HG03432 (cell line): Measurements from ENCODE around the gene HAL.

ENCODE experiments used
- ATAC-seq: cut with Tn5 transposase; IDR thresholded peaks from one replicate; pipeline ENCODE4 v1.9.1; 2021; ENCODE audit warnings: mild to moderate bottlenecking, moderate library complexity; ENCODE audit not compliant: unreplicated experiment

The HAL gene, protein sequence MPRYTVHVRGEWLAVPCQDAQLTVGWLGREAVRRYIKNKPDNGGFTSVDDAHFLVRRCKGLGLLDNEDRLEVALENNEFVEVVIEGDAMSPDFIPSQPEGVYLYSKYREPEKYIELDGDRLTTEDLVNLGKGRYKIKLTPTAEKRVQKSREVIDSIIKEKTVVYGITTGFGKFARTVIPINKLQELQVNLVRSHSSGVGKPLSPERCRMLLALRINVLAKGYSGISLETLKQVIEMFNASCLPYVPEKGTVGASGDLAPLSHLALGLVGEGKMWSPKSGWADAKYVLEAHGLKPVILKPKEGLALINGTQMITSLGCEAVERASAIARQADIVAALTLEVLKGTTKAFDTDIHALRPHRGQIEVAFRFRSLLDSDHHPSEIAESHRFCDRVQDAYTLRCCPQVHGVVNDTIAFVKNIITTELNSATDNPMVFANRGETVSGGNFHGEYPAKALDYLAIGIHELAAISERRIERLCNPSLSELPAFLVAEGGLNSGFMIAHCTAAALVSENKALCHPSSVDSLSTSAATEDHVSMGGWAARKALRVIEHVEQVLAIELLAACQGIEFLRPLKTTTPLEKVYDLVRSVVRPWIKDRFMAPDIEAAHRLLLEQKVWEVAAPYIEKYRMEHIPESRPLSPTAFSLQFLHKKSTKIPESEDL

GRCh38 chr12:95996034-95996658, at the start of gene HAL:
TSS of gene HAL (minus strand) at chr12:95996344. CDS start at chr12:95995910, 434 bp downstream.
- no peak for ATAC-seq

GRCh38 chr12:96045566-96045965, 49.4 kb upstream of the HAL start:
- ATAC-seq = no peak

GRCh38 chr12:96044943-96045290, 48.8 kb upstream of the HAL start:
- no peak for ATAC-seq

DNA sequence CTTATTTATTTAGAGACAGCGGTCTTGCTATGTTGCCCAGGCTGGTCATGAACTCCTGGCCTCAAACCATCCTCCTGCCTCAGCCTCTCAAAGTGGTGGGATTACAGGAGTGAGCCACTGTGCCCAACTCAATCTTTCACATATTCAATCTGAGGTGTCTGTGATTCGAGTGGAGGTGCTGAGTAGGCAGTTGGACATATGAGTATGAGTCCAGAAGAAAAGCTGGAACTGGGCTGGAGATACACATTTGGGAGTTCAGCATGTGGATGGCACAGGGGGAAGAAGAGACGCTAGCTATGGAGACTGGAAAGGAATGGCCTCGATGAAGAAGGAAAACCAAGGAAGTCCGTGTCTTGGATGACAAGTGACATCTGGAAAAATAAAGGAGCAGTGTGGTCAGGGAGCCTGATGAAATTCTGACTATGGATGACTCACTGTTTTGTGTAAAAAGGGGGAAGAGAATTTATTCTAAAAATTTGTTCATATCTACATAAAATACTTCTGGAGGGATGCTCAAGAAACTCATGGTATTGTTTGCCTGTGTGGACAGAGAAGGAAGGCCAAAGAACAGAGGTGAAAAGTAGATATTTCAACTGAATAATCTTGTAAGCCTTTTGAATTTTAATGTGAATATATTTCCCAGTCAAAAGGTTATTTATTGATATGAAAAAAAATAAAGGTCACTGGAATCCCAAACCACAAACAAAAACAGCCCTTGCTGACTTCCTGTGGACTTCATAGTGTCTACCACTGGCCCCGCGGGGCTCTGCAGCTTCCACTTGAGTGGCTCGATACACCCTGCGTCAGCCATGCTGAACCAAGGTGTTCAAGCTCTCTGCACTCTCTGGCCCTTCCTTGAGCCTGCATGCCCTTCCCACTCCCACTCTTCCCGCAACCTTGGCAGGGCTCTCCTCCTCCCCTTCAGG, 48.1 kb upstream of the HAL start:
- no peak for ATAC-seq

GRCh38 chr12:96041181-96041580, 45.0 kb upstream of the HAL start:
- no peak for ATAC-seq

DNA sequence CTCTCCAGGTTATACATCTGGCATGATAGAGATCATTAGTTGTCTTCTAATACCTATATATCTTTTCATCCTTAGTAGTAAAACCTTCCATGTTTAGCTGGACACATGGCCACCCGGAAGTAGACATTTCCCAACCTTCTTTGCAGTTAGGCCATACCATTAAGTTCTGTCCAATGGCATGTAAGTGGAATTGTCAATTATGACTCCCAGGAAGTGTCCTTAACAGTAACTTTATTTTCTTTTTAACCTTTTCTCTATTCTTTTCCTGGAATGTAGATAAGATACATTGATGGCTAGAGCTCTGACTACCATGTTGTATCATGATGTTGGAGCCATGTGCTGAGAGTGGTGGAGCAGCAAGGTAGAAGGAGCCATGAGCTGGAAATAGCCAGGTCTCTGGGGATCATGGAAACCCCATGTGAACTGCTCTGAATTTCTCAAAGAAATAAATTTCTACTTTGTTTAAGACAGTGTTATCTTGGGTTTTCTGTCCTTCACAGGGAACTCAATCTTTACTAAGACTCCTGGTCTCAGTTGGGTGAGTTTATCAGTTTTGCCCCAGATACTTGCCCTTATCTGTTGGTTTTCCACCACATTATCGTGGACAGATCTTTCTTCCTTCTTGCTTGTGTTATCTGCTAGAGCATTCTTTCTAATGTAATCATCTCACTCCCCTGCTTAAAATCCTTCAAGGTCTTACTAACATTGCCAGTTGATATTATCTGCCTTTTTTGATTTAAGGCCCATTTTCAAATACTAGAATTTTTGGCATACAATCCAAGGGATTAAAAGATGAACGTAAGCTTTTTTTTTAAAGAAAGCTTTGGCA, 44.4 kb upstream of the HAL start:
- no peak for ATAC-seq

DNA sequence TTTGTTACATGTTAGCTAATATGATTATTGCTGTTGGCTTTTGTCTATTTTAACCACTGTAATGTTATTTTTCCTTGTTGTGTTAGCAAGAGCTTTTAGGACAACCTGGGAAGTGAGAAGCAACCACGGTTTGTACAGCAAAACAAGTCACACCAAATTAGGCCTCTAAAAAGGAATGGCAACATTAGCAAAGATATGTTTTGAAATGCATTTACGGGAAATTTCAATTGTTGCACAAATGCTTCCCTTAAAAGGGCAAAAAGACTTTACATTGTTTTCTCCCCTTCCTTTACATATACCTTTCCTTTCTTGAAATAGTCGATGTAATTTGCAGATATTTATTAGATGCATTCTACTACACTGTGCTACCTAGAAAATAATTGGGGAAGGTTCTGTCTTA, 43.4 kb upstream of the HAL start:
- no peak for ATAC-seq

GRCh38 chr12:96036765-96037455, 40.8 kb upstream of the HAL start:
- ATAC-seq = no peak

DNA sequence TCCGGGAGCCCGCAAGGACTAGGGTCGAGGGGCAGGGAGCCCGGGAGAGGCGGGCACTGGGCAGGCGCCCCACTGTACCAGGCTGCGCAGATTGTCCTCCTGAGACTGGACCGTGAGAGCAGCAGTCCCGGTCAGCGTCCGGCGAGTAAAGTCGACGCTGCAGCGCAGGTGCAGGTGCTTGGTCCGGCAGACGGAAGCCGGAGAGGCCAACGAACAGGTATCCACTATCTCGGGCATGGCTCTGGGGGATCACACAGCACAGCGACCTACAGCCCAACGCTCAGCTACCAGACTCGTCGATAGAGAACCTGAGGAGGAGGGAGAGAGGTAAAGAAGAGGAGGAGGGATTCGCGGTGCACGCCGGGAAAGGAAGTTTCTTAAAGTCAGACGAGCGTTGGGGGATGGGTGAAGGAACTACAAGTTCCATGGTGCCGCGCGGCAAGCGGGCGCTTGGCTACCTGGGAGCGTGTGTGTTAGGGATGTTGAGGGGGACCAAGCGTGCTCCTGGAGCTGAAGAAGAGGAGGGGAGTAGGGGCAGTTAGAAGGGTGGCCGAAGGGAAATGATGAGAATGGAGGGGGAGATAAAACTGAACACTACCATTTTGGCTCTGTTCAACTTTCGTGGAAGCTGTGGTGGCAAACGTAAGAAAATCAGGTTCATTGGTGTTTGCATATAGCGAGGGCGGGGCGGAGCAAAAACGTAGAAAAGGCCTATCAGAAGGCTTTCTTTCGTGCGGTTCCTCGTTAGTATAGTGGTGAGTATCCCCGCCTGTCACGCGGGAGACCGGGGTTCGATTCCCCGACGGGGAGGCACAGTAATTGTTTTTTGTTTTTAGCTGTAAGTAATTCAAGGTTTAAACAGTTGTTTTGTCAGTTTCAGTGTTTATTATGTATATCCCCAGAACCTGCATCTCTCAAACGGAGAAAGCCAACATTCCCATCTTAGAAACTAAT, 39.4 kb upstream of the HAL start, which contains the start of gene LTA4H:
Gene LTA4H (minus strand): TSS at position 305 of the 954 bp plus-strand sequence. CDS start 68 bp downstream, at position 237.
- ATAC-seq = peak; percentile 92

- ATAC-seq = no peak
Measured at GRCh38 chr12:96034621-96035282, 38.6 kb upstream of the HAL start.

DNA sequence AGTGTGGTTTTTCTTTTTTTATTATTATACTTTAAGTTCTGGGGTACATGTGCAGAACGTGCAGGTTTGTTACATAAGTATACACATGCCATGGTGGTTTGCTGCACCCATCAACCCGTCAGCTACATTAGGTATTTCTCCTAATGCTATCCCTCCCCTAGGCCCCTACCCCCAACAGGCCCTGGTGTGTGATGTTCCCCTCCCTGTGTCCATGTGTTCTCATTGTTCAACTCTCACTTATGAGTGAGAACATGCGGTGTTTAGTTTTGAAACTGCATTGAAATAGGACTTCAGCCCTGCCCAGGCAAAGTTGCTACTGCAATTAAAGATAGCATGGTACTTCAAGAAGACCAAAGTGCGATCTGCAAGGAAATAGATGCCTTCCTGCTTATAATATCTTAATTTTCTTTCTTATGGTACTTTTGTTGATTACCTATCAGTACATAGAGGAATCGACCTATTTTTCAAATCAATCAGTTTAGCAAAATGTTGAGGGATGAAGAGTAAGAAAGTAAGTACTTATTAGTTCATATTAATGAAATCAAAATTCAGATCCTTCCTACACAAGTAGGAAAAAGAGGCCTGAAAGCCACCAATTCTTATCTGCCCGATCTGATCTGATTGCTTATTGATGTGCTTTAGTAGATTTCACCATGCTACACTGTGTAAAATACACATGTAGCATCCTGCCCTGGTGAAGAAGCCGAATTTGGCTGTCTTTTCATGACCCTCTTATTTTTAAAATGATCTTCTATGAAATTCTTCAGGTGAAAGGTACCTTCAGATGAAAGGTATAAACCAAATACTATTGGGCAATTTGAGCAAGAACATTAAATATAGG, 37.6 kb upstream of the HAL start:
- ATAC-seq = no peak

- ATAC-seq = no peak
Measured at GRCh38 chr12:96029826-96030225, 33.7 kb upstream of the HAL start.

- ATAC-seq = no peak
Measured at GRCh38 chr12:96028538-96028937, 32.4 kb upstream of the HAL start.

GRCh38 chr12:96026331-96026730, 30.2 kb upstream of the HAL start:
- no peak for ATAC-seq

DNA sequence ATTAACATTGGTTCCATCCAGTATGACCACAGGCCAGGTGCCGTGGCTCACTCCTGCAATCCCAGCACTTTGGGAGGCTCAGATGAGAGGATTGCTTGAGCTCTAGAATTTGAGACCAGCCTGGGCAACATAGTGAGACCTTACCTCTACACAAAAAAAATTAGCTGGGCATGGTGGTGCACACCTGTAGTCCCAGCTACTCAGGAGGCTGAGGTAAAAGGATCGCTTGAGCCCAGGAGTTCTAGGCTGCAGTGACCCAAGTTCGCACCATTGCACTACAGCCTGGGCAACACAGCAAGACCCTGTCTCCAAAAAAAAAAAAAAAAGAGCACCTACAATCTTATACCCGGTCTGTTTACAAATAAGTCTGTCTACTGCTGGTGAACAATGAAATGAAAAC, 29.4 kb upstream of the HAL start:
- ATAC-seq = no peak

DNA sequence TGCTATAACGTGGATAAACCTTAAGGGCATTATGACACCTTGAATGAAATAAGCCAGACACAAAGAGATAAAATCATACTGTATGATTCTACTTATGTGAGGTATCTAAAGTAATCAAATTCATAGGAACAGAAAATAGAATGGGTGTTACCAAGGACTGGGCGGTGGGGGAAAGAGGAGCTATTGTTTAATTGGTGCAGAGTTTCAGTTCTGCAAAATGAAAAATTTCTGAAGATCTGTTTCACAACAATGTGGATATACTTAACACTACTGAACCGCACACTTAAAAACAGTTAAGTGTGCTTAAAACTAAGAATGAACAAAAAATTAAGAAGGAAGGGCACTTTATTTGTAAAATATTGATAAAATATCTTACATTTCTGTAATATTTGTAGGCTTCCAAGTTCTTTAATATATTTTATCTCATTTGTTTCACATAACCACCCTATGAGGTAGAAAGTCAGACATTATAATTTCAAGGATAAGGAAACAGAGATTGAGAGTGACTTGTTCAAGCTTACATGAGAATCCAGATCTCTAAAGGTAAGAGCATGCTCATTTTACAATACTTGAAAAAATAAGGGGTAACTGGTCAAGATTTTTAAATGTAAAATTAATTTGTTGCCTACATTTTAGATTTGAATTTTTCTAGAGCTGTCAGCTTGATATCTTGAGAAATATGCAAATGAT, 24.3 kb upstream of the HAL start:
- peak; percentile 98 for ATAC-seq
